B cell (primary cell): Measurements from ENCODE around the gene CR1. TPM values are rescaled to one million over a fixed set of nuclear protein-coding genes. Genes with fewer than 3 reads are reported as not detected.
"Not testable (repeated sequence)": the region's sequence is repeated elsewhere in the genome, so short reads cannot be mapped to it uniquely, and the experiment has no call there.

ENCODE experiments used
- ATAC-seq: fragments of 200-7000 bp; cut with Tn5 transposase; one replicate; pipeline ENCODE4 v1.10.0; 2021; ENCODE audit warnings: low read depth, mild to moderate bottlenecking, moderate number of reproducible peaks, moderate library complexity
- CTCF ChIA-PET: fragments of 350-600 bp; sonication (Branson Sonifier 250); formaldehyde crosslinking; loops from one replicate; lab custom pipeline; 2021; ENCODE audit warnings: antibody characterized with exemption, inconsistent platforms; lab: Charles Lee
- POLR2A ChIA-PET: fragments of 350-600 bp; sonication (Branson Sonifier 250); formaldehyde crosslinking; loops from one replicate; lab custom pipeline; 2021; ENCODE audit warnings: antibody characterized with exemption; lab: Charles Lee
- DNase-seq: peaks from one replicate; pipeline ENCODE4 v3.0.0; 2013
- H2AFZ ChIP-seq: 2 replicates; pipeline ENCODE4 v1.6.1; 2012; ENCODE audit warnings: mild to moderate bottlenecking, low read depth, low read length; ENCODE audit not compliant: insufficient read depth, poor library complexity, severe bottlenecking
- H3K27ac ChIP-seq, 2 donors: 1 replicate in 1 of 2; 2 replicates in 1 of 2; pipeline ENCODE4 v1.5.1; 2012 to 2013; ENCODE audit warnings: low read length in 2 of 2, mild to moderate bottlenecking in 2 of 2, moderate library complexity in 1 of 2
- H3K27me3 ChIP-seq, 4 experiments: fragments of 200-600 bp in 1 of 4; sonication (generic) in 1 of 4; replicated peaks in 1 of 4; 1 replicate in 2 of 4; 2 replicates in 2 of 4; pipeline versions ENCODE4 v1.6.1 to v1.7.0; 2013 to 2016; ENCODE audit warnings: low read length in 3 of 4, mild to moderate bottlenecking in 2 of 4, mixed read lengths in 1 of 4, moderate library complexity in 1 of 4; ENCODE audit not compliant: insufficient read depth in 4 of 4, control insufficient read depth in 3 of 4; ENCODE audit errors: control extremely low read depth in 1 of 4
- H3K36me3 ChIP-seq, 2 experiments: replicated peaks in 1 of 2; 1 replicate in 1 of 2; 2 replicates in 1 of 2; pipeline versions ENCODE4 v1.6.1 to v1.7.1; 2013; ENCODE audit warnings: low read length in 1 of 2; ENCODE audit not compliant: insufficient read depth in 2 of 2, control insufficient read depth in 1 of 2; ENCODE audit errors: control extremely low read depth in 1 of 2, extremely low read depth in 1 of 2
- H3K4me1 ChIP-seq, 2 donors: fragments of 200-600 bp in 1 of 2; sonication (generic) in 1 of 2; 1 replicate in 1 of 2; 2 replicates in 1 of 2; pipeline versions ENCODE4 v1.5.1 to v1.6.1; 2013 to 2017; ENCODE audit warnings: low read length in 2 of 2; ENCODE audit not compliant: control insufficient read depth in 2 of 2, insufficient read depth in 2 of 2
- H3K4me2 ChIP-seq: replicated peaks from 2 replicates; pipeline ENCODE3; 2012; ENCODE audit warnings: mild to moderate bottlenecking, low read depth, low read length; ENCODE audit not compliant: poor library complexity, severe bottlenecking
- H3K4me3 ChIP-seq, 5 experiments: fragments of 200-600 bp in 1 of 5; sonication (generic) in 1 of 5; 1 replicate in 3 of 5; 2 replicates in 2 of 5; pipeline versions ENCODE4 v1.5.1 to v1.7.0; 2011 to 2016; ENCODE audit warnings: low read length in 4 of 5, mild to moderate bottlenecking in 4 of 5, low read depth in 2 of 5, control low read depth in 1 of 5, moderate library complexity in 1 of 5; ENCODE audit not compliant: insufficient read depth in 1 of 5; ENCODE audit errors: control extremely low read depth in 1 of 5, extremely low read depth in 1 of 5
- H3K79me2 ChIP-seq: fragments of 200-600 bp; sonication (generic); one replicate; pipeline ENCODE4 v1.6.0; 2016; ENCODE audit warnings: low read length; ENCODE audit not compliant: control insufficient read depth, insufficient read depth
- H3K9ac ChIP-seq: fragments of 200-600 bp; sonication (generic); 2 replicates; pipeline ENCODE4 v1.6.1; 2017; ENCODE audit warnings: mild to moderate bottlenecking, low read length, moderate library complexity
- H3K9me3 ChIP-seq, 3 donors: one replicate each; pipeline versions ENCODE4 v1.6.1 to v1.7.1; 2013; ENCODE audit warnings: low read length in 2 of 3; ENCODE audit not compliant: control insufficient read depth in 2 of 3, insufficient read depth in 1 of 3; ENCODE audit errors: control extremely low read depth in 1 of 3
- H4K20me1 ChIP-seq: 2 replicates; pipeline ENCODE4 v1.6.0; 2012; ENCODE audit warnings: mild to moderate bottlenecking, low read length; ENCODE audit not compliant: insufficient read depth, control insufficient read depth, poor library complexity, severe bottlenecking
- H3K27ac Mint-ChIP-seq: one replicate; pipeline ENCODE4 v1.8.0; 2021; ENCODE audit warnings: mixed read lengths
- H3K27me3 Mint-ChIP-seq: one replicate; pipeline ENCODE4 v1.8.0; 2021; ENCODE audit warnings: mixed read lengths
- H3K4me1 Mint-ChIP-seq: one replicate; pipeline ENCODE4 v1.8.0; 2021; ENCODE audit warnings: mixed read lengths
- H3K4me3 Mint-ChIP-seq: one replicate; pipeline ENCODE4 v1.8.0; 2021; ENCODE audit warnings: mixed read lengths
- H3K9me3 Mint-ChIP-seq: one replicate; pipeline ENCODE4 v1.8.0; 2022; ENCODE audit warnings: mixed read lengths; ENCODE audit not compliant: insufficient read depth
- WGBS: methylation state at CpG from one replicate; pipeline ENCODE4 v1.1.5; 2013; ENCODE audit warnings: missing lambda C conversion rate; ENCODE audit not compliant: insufficient coverage; 5-methylcytosine and 5-hydroxymethylcytosine counted together
- intact Hi-C: fragments of 100-400 bp; cut with micrococcal nuclease; formaldehyde crosslinking; loops from one replicate; pipeline ENCODE4 v1.10.0; 2022
- polyA plus RNA-seq: library from polyadenylated mRNA; depleted of rRNA; stranded (reverse); fragments of >200 nt; gene quantifications from 2 replicates; pipeline ENCODE4 v1.2.3, GENCODE V29; 2012
- total RNA-seq, 2 donors: library from RNA; stranded (reverse); fragments of 120-200 nt in 1 of 2; gene quantifications; 1 replicate in 1 of 2; 2 replicates in 1 of 2; pipeline versions ENCODE4 v1.2.3 to v1.2.4, GENCODE V29; 2013 to 2022

CR1 gene
- total and polyA plus RNA-seq, 2 donors (not counting 1 experiment from before 2014, with no cell fraction given): 26.4 to 36.7 TPM

DNA sequence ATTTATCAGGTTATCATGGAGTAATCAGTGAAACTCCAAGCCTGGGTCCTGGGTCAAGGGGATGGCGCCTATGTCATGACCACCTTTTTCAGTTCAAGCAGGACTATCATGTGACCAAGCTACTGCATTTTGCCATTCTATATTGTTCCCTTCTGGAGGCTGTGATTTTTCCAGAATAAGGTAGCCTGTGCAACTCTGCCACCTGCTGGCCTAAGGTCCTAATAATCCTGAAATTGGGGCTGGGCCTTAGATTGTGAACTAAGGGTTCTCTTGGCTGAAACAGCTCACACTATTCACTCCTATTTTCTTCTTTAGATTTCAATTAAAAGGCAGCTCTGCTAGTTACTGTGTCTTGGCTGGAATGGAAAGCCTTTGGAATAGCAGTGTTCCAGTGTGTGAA, 32.4 kb downstream of the CR1 start:
- H3K27ac Mint-ChIP-seq, POLR2A ChIA-PET, H3K4me1 ChIP-seq, H3K9me3 ChIP-seq, CTCF ChIA-PET, H3K27ac ChIP-seq, H3K9ac ChIP-seq, H3K4me3 Mint-ChIP-seq, H2AFZ ChIP-seq, intact Hi-C loops, H3K4me1 Mint-ChIP-seq, H3K27me3 Mint-ChIP-seq, H3K4me2 ChIP-seq, H3K27me3 ChIP-seq, H3K4me3 ChIP-seq, H3K36me3 ChIP-seq, DNase-seq, H3K9me3 Mint-ChIP-seq, H3K79me2 ChIP-seq, H4K20me1 ChIP-seq, ATAC-seq: not testable (repeated sequence)
- WGBS: no CpG with 5 or more reads among the region's 1 CpG

DNA sequence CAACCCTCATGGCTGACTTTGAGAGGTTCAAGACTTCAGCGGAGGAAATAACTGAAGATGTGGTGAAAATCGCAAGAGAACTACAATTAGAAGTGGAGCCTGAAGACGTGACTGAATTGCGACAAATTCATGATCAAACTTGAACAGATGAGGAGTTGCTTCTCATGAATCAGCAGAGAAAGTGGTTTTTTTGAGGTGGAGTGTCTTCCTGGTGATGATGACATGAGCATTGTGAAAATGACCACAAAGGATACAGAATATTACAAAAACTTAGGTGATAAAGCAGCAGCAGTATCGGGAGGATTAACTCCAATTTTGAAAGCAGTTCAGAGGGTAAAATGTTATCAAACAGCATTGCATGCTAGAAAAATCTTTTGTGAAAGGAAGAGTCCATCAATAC, 40.3 kb downstream of the CR1 start:
- H4K20me1 ChIP-seq, H3K27me3 ChIP-seq, H3K4me1 ChIP-seq, H3K4me3 Mint-ChIP-seq, H3K4me1 Mint-ChIP-seq, H3K36me3 ChIP-seq, H2AFZ ChIP-seq, H3K4me3 ChIP-seq, POLR2A ChIA-PET, H3K27me3 Mint-ChIP-seq, ATAC-seq, H3K9me3 ChIP-seq, CTCF ChIA-PET, H3K9ac ChIP-seq, DNase-seq, H3K4me2 ChIP-seq, H3K27ac Mint-ChIP-seq, H3K27ac ChIP-seq, intact Hi-C loops, H3K9me3 Mint-ChIP-seq, H3K79me2 ChIP-seq: not testable (repeated sequence)
- no CpG with 5 or more reads among the region's 5 CpGs for whole genome bisulfite sequencing

DNA sequence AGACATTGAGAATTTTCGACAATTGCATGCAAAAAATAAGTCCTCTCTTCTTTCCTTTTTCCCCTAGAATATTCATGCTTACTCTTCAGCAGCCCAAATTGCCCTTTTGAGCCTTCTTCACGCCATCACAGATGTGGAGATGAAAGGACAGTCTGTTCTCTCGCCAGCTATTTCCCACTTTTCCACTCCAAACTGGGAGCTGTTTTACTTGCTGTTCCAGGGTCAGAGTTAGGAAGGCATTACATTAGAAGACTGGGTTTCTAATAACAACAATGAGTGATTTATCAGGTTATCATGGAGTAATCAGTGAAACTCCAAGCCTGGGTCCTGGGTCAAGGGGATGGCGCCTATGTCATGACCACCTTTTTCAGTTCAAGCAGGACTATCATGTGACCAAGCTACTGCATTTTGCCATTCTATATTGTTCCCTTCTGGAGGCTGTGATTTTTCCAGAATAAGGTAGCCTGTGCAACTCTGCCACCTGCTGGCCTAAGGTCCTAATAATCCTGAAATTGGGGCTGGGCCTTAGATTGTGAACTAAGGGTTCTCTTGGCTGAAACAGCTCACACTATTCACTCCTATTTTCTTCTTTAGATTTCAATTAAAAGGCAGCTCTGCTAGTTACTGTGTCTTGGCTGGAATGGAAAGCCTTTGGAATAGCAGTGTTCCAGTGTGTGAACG, 50.9 kb downstream of the CR1 start:
- H3K79me2 ChIP-seq, CTCF ChIA-PET, H3K4me3 ChIP-seq, intact Hi-C loops, H3K27me3 ChIP-seq, H3K4me1 ChIP-seq, H3K27me3 Mint-ChIP-seq, POLR2A ChIA-PET, H3K4me1 Mint-ChIP-seq, H4K20me1 ChIP-seq, DNase-seq, H3K9me3 Mint-ChIP-seq, H3K9me3 ChIP-seq, H3K36me3 ChIP-seq, H2AFZ ChIP-seq, H3K4me3 Mint-ChIP-seq, H3K9ac ChIP-seq, H3K27ac Mint-ChIP-seq, H3K27ac ChIP-seq, H3K4me2 ChIP-seq: not testable (repeated sequence)
- ATAC-seq: peak; percentile 21
- WGBS: no CpG with 5 or more reads among the region's 5 CpGs

DNA sequence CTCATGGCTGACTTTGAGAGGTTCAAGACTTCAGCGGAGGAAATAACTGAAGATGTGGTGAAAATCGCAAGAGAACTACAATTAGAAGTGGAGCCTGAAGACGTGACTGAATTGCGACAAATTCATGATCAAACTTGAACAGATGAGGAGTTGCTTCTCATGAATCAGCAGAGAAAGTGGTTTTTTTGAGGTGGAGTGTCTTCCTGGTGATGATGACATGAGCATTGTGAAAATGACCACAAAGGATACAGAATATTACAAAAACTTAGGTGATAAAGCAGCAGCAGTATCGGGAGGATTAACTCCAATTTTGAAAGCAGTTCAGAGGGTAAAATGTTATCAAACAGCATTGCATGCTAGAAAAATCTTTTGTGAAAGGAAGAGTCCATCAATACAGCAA, 58.9 kb downstream of the CR1 start:
- intact Hi-C loops, H3K27me3 Mint-ChIP-seq: not testable (repeated sequence)
- WGBS: no CpG with 5 or more reads among the region's 5 CpGs

More for the DNA sequence above, 58.9 kb downstream of the CR1 start:
- ATAC-seq, H3K79me2 ChIP-seq, H3K27me3 ChIP-seq, H3K27ac ChIP-seq, H3K9ac ChIP-seq, H3K4me3 Mint-ChIP-seq, H3K9me3 ChIP-seq, POLR2A ChIA-PET, H3K36me3 ChIP-seq, H3K9me3 Mint-ChIP-seq, H3K4me3 ChIP-seq, H3K4me2 ChIP-seq, H4K20me1 ChIP-seq, H3K27ac Mint-ChIP-seq, DNase-seq, H2AFZ ChIP-seq, H3K4me1 Mint-ChIP-seq, CTCF ChIA-PET, H3K4me1 ChIP-seq: not testable (repeated sequence)
